PC-9 (cell line): ENCODE results near the gene GDPD4.

ENCODE experiments used
- CTCF ChIP-seq: fragments of 200-600 bp; sonication (generic); conservative IDR thresholded peaks from 2 replicates; pipeline ENCODE4 v1.6.1; 2017; ENCODE audit warnings: mixed run types, antibody characterized with exemption, mild to moderate bottlenecking, moderate library complexity
- EZH2 ChIP-seq: fragments of 200-600 bp; sonication (generic); IDR thresholded peaks from 2 replicates; pipeline ENCODE4 v1.8.0; 2017; ENCODE audit warnings: antibody characterized with exemption, low read depth

GRCh38 chr11:77178150-77178549 is 123.3 kb downstream of the GDPD4 start:
- no peak for TF ChIP-seq CTCF
- no peak for TF ChIP-seq EZH2
